Spleen (tissue), 11 donors: ENCODE results near the gene ZFAND2A. TPM values are rescaled to one million over a fixed set of nuclear protein-coding genes. Genes with fewer than 3 reads are reported as not detected.

Source experiments
- DNase-seq: peaks from one replicate; pipeline ENCODE4 v3.0.0-alpha.2; 2020
- H3K27ac ChIP-seq, 8 donors: fragments of 200-600 bp; sonication (generic) in 7 of 8; 1 replicate in 4 of 8; 2 replicates in 4 of 8; pipeline versions ENCODE4 v1.5.0 to v1.8.0; 2016 to 2021; ENCODE audit warnings: inconsistent platforms in 4 of 8, mild to moderate bottlenecking in 4 of 8, moderate library complexity in 1 of 8
- H3K27me3 ChIP-seq, 7 donors: fragments of 200-600 bp; sonication (generic) in 6 of 7; replicated peaks in 1 of 7; 1 replicate in 4 of 7; 2 replicates in 3 of 7; pipeline versions ENCODE4 v1.5.0 to v1.8.0; 2016 to 2021; ENCODE audit warnings: inconsistent platforms in 3 of 7, mild to moderate bottlenecking in 1 of 7
- H3K36me3 ChIP-seq, 6 donors: fragments of 200-600 bp; sonication (generic) in 5 of 6; 1 replicate in 4 of 6; 2 replicates in 2 of 6; pipeline versions ENCODE4 v1.5.0 to v1.8.0; 2016 to 2021; ENCODE audit warnings: inconsistent platforms in 2 of 6
- H3K4me1 ChIP-seq, 6 donors: fragments of 200-600 bp; sonication (generic) in 5 of 6; 1 replicate in 3 of 6; 2 replicates in 3 of 6; pipeline versions ENCODE4 v1.5.0 to v1.8.0; 2016 to 2021; ENCODE audit warnings: inconsistent platforms in 3 of 6
- H3K4me3 ChIP-seq, 8 donors: fragments of 200-600 bp; sonication (generic) in 7 of 8; 1 replicate in 4 of 8; 2 replicates in 4 of 8; pipeline versions ENCODE4 v1.5.0 to v1.8.0; 2016 to 2021; ENCODE audit warnings: inconsistent platforms in 4 of 8, mild to moderate bottlenecking in 4 of 8, moderate library complexity in 2 of 8
- H3K9me3 ChIP-seq, 8 donors: fragments of 200-600 bp; sonication (generic) in 7 of 8; 1 replicate in 4 of 8; 2 replicates in 4 of 8; pipeline versions ENCODE4 v1.5.0 to v1.8.0; 2016 to 2021; ENCODE audit warnings: inconsistent platforms in 4 of 8
- POLR2A ChIP-seq, 3 donors: fragments of 450-650 bp; IDR thresholded peaks; one replicate each; pipeline ENCODE4 v1.5.1; 2017; ENCODE audit warnings: antibody characterized with exemption in 3 of 3, mild to moderate bottlenecking in 1 of 3
- POLR2AphosphoS5 ChIP-seq, 3 donors: sonication (generic); formaldehyde crosslinking; IDR thresholded peaks; one replicate each; pipeline ENCODE4 v1.5.1; 2017; ENCODE audit warnings: antibody characterized with exemption in 3 of 3
- WGBS, 5 donors: extraction: QIAGEN DNeasy Blood & Tissue Kit in 3 of 5; methylation state at CpG; one replicate each; pipeline versions ENCODE4 v1.1.5 to v1.1.7; 2013 to 2018; 5-methylcytosine and 5-hydroxymethylcytosine counted together
- intact Hi-C: fragments of 100-400 bp; cut with DNase I; formaldehyde crosslinking; loops from one replicate; pipeline ENCODE4 v1.15.0; 2023; ENCODE audit warnings: low total_unique reads
- polyA plus RNA-seq, 3 donors: library from polyadenylated mRNA; stranded (reverse); fragments of 200-250 nt; gene quantifications; one replicate each; pipeline ENCODE4 v1.2.1, GENCODE V29; 2013
- total RNA-seq, 7 donors: library from RNA; depleted of rRNA in 3 of 7; stranded (reverse); fragments of >200 nt in 3 of 7; fragmentation: NEBNext Ultra II Directional in 4 of 7; extraction: Animal tissue kit (Norgen Biotek cat#: 25700) in 4 of 7; gene quantifications; one replicate each; pipeline versions ENCODE4 v1.1.0 to v1.2.1, GENCODE V29; 2016 to 2021
- TF ChIP-seq, protein P1 (sequence below), 11 experiments: fragments of 200-600 bp in 7 of 11; fragments of 450-650 bp in 4 of 11; sonication (generic) in 4 of 11; IDR thresholded peaks in 8 of 11; conservative IDR thresholded peaks in 3 of 11; 1 replicate in 7 of 11; 2 replicates in 4 of 11; pipeline versions ENCODE4 v1.4.0 to v1.8.0; 2016 to 2021; ENCODE audit warnings: antibody characterized with exemption in 11 of 11, inconsistent platforms in 4 of 11, mild to moderate bottlenecking in 1 of 11
- donor health status: healthy with polysubstance abuse.
- donor health status: DM: no; HTN: no; CAD: no; lungs with moderate emphysema.
- donor health status: DM: no; HTN: no; CAD: no.
- donor health status: Bipolar disorder and iron deficiency.
- donor health status: healthy.
- donor health status: DM: no; HTN: no; CAD: no.
- donor health status: DM: yes; HTN: yes; CAD: no.

The ZFAND2A gene
- total and polyA plus RNA-seq, 10 donors: 18.3 to 41.7 (median 24.4) TPM

DNA sequence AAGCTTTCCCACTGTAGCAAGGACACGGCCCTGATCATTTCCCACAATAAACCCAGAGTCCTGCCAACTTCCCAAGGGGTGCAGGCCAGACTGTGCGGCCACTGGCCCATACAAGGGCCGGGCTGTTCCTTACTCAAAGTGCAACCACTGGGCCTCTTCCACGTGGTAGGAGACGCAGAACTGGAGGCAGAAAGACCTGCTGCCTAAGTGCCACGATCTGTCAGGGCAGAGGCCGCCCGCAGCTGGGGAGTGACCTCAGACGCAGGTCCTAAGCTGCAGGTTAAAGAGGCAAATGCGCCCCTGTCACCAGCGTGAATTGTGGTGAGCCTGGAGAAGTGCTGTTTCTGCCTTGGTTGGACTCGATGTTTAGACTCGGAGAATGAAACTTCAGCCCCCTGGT is 45.9 kb downstream of the ZFAND2A start:
- Histone ChIP-seq H3K27ac (peak overlapping the region in 3 of 8 donors; percentile 20 to 40 (median 39)), H3K4me3 (no peak overlapping the region), H3K27me3 (no peaks in the 10 kb centered on the region), H3K36me3 (peaks cover 0 to 7% (median 0%) of the 10 kb centered on the region in 6 donors), H3K9me3 (no peaks in the 10 kb centered on the region), H3K4me1 (peaks cover 0 to 13% (median 0%) of the 10 kb centered on the region in 6 donors)
- TF ChIP-seq POLR2AphosphoS5 (IDR thresholded peaks at IDR 0.05): peak in 1 of 3 donors; percentile 31
- TF ChIP-seq, protein P1, sequence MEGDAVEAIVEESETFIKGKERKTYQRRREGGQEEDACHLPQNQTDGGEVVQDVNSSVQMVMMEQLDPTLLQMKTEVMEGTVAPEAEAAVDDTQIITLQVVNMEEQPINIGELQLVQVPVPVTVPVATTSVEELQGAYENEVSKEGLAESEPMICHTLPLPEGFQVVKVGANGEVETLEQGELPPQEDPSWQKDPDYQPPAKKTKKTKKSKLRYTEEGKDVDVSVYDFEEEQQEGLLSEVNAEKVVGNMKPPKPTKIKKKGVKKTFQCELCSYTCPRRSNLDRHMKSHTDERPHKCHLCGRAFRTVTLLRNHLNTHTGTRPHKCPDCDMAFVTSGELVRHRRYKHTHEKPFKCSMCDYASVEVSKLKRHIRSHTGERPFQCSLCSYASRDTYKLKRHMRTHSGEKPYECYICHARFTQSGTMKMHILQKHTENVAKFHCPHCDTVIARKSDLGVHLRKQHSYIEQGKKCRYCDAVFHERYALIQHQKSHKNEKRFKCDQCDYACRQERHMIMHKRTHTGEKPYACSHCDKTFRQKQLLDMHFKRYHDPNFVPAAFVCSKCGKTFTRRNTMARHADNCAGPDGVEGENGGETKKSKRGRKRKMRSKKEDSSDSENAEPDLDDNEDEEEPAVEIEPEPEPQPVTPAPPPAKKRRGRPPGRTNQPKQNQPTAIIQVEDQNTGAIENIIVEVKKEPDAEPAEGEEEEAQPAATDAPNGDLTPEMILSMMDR (IDR thresholded peaks at IDR 0.05 in 8 of 11, conservative IDR thresholded peaks at IDR 0.05 in 3 of 11): no peak
- peak; percentile 56 for DNase-seq
- 76 to 88% (median 85%) methylated on average over 12 to 13 of the region's 13 CpGs for WGBS, 5 donors
- intact Hi-C loops: no loop called here

DNA sequence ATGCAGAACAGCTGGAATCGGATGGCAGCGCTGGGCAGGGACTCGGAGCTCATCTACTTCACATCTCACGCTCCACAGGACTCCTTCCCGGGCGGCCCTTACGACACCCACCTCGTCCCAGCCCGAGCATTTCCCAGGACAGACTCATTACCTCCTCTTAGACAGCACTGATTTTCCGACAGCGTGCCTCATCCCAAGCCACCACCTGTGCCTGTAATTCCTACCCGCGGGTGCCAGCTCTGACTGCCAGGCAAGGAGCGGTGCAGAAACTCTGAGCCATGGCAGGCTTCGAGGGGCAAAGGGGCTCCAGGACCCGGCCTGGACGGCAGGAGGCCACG is 46.5 kb downstream of the ZFAND2A start:
- 88 to 96% (median 94%) methylated on average over 18 of the region's 18 CpGs for WGBS, 5 donors

DNA sequence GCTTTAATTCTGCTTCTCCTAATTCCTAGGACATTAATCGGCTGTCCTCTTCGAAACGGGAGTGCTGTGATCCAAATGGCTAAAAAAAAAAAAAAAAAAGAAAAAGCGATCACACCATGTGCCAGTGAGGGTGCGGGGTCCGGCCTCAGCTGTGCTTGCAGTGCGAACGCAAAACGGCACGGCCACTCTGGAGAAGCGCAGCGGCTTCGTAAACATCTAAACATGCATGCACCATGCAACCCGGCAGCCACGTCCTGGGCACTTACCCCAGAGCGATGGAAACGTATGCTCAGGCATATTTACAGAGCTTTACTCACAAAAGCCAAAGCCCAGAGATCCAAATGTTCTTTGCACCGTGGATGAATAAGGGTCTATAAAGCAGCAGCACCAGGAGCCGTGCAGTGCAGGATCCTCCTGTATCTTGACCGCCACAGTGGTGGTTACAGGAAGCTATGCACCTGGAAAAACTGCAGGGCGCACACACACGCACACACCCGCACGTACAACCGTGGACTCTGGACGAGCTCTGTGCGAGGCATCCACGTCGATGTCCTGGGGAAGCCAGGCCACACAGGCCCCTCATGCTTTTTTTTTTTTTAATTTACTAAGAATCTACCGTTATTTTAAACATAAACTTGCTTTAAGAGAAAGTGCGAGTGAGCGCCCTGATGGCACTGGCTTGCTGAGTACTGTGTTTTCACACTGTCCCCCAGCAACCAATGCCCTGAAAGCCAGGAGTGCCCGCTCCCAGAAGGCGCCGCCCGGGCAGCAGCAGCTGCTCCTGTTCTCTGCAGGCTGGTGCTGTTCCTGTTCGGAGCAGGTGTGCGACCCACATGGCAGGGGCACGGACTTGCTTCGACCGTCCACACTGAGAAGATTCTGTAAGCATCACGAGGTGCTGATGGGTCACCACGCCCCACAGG is 47.1 kb downstream of the ZFAND2A start:
- Histone ChIP-seq H3K4me3 (no peak overlapping the region), H3K27me3 (peaks cover 0 to 4% (median 0%) of the 10 kb centered on the region in 7 donors), H3K36me3 (peaks cover 0 to 7% (median 0%) of the 10 kb centered on the region in 6 donors), H3K27ac (no peak overlapping the region), H3K4me1 (peaks cover 0 to 13% (median 0%) of the 10 kb centered on the region in 6 donors), H3K9me3 (no peaks in the 10 kb centered on the region)
- TF ChIP-seq POLR2AphosphoS5 (IDR thresholded peaks at IDR 0.05): no peak
- TF ChIP-seq, protein P1 (IDR thresholded peaks at IDR 0.05 in 8 of 11, conservative IDR thresholded peaks at IDR 0.05 in 3 of 11): no peak
- TF ChIP-seq POLR2A (IDR thresholded peaks at IDR 0.05): no peak
- intact Hi-C loops: no loop called here
- peak; percentile 51 for DNase-seq
- 90 to 94% (median 93%) methylated on average over 33 to 43 of the region's 43 CpGs for WGBS, 5 donors

More for the DNA sequence above, 46.5 kb downstream of the ZFAND2A start:
- Histone ChIP-seq H3K4me1 (peaks cover 0 to 13% (median 0%) of the 10 kb centered on the region in 6 donors), H3K27me3 (no peaks in the 10 kb centered on the region), H3K9me3 (no peaks in the 10 kb centered on the region), H3K27ac (peak overlapping the region in 3 of 8 donors; percentile 20 to 40 (median 39)), H3K4me3 (no peak overlapping the region), H3K36me3 (peaks cover 0 to 7% (median 0%) of the 10 kb centered on the region in 6 donors)
- TF ChIP-seq, protein P1 (IDR thresholded peaks at IDR 0.05 in 8 of 11, conservative IDR thresholded peaks at IDR 0.05 in 3 of 11): no peak
- no peak for TF ChIP-seq POLR2A (IDR thresholded peaks at IDR 0.05)
- TF ChIP-seq POLR2AphosphoS5 (IDR thresholded peaks at IDR 0.05): no peak
- intact Hi-C loops: no loop called here
- peak; percentile 69 for DNase-seq

DNA sequence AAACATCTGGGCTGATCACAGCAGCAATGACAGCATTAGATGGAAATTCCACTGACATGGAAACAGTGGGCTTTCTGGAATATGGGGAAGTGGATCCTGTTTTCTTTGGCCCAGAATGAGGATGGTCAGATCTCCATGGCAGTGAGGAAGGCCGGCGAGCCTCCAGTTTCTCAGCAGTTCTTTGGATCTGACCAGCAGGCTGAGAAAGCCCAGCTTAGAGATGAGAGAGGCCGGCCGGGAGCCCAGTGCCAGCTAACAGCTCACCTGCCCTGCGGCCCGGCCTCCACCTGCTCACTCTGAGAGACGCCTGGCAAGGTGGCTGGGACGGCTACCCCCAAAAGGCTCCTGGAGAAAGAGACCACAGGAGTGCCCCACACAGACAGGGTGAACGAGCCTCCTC is 47.9 kb downstream of the ZFAND2A start:
- 91 to 97% (median 96%) methylated on average over 9 of the region's 9 CpGs for WGBS, 5 donors
- Histone ChIP-seq H3K36me3 (peaks cover 0 to 7% (median 0%) of the 10 kb centered on the region in 6 donors), H3K4me3 (no peak overlapping the region), H3K4me1 (peaks cover 0 to 13% (median 2%) of the 10 kb centered on the region in 6 donors), H3K27me3 (peaks cover 0 to 4% (median 0%) of the 10 kb centered on the region in 7 donors), H3K27ac (no peak overlapping the region), H3K9me3 (no peaks in the 10 kb centered on the region)
- peak; percentile 66 for DNase-seq
- intact Hi-C loops: no loop called here
- no peak for TF ChIP-seq POLR2AphosphoS5 (IDR thresholded peaks at IDR 0.05)
- TF ChIP-seq POLR2A (IDR thresholded peaks at IDR 0.05): no peak
- TF ChIP-seq, protein P1 (IDR thresholded peaks at IDR 0.05 in 8 of 11, conservative IDR thresholded peaks at IDR 0.05 in 3 of 11): no peak
